ENCODE results near the gene MXD3.

MXD3 gene

DNA sequence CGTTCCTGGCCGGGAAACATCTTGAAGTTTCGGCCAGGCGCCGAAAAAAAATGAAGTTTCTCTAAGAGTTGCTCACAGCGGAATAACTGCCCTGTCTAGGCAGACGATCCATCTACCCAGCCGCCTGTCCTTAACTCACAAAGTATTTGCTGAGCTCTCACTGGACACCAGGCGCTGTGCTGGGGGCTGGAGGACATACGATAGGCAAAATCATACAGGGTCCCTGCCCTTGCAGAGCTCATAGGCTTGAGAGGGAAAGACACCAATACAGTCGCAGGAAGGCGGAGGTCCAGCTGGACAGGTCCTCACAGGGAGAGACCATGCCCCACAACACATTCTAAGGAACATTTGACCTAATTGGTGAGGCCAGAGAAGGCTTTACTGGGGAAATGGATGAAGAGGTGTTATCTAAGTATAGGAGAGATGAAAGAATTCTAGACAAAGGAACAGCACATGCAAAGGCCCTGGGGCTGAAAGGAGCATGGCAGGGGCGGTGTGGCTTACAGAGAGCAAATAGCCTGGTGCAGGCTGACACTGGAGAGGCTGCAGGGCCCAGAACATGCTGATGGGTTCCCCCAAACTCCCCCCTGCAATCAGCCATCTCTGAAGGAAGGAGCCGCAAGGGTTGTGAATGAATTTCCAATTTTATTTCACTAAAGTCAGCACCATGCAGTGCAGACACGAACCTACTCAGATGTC, 2.0 kb upstream of the MXD3 start:
- H3K9me3 Mint-ChIP-seq, result peaks cover 3% of the 10 kb centered on the region
- H3K27me3 Mint-ChIP-seq (ENCODE audit: low read depth), result no peaks in the 10 kb centered on the region
- TF ChIP-seq CTCF (IDR thresholded peaks at IDR 0.05; ENCODE audit: unreplicated experiment in 3 of 3), result no peak
- H3K27ac Mint-ChIP-seq, result no peak overlapping the region
- peaks cover 20% of the 10 kb centered on the region for H3K4me1 Mint-ChIP-seq
- peak overlapping the region in 1 of 3 experiments; percentile 23 for H3K4me3 Mint-ChIP-seq
- peaks cover 9% of the 10 kb centered on the region for H3K36me3 Mint-ChIP-seq (ENCODE audit: low read depth)

GRCh38 chr5:177312649-177313181, 1.0 kb upstream of the MXD3 start:
- H3K4me3 Mint-ChIP-seq, result peak overlapping the region; percentile 74 to 85 (median 85)
- H3K27ac Mint-ChIP-seq, result peak overlapping the region in 1 of 3 experiments; percentile 69
- no peaks in the 10 kb centered on the region for H3K27me3 Mint-ChIP-seq (ENCODE audit: low read depth)
- H3K4me1 Mint-ChIP-seq, result peaks cover 22% of the 10 kb centered on the region
- H3K9me3 Mint-ChIP-seq, result no peaks in the 10 kb centered on the region
- peaks cover 4% of the 10 kb centered on the region for H3K36me3 Mint-ChIP-seq (ENCODE audit: low read depth)
- TF ChIP-seq CTCF (IDR thresholded peaks at IDR 0.05; ENCODE audit: unreplicated experiment in 3 of 3), result no peak

- no peaks in the 10 kb centered on the region for H3K27me3 Mint-ChIP-seq (ENCODE audit: low read depth)
- H3K9me3 Mint-ChIP-seq, result no peaks in the 10 kb centered on the region
- peak overlapping the region; percentile 85 to 89 (median 87) for H3K4me3 Mint-ChIP-seq
- H3K27ac Mint-ChIP-seq, result peak overlapping the region in 1 of 3 experiments; percentile 67
- H3K4me1 Mint-ChIP-seq, result peaks cover 26% of the 10 kb centered on the region
- no peak for TF ChIP-seq CTCF (IDR thresholded peaks at IDR 0.05; ENCODE audit: unreplicated experiment in 3 of 3)
- peaks cover 6% of the 10 kb centered on the region for H3K36me3 Mint-ChIP-seq (ENCODE audit: low read depth)
These were observed 341 bp downstream of the MXD3 start for GRCh38 chr5:177311392-177311722.

DNA sequence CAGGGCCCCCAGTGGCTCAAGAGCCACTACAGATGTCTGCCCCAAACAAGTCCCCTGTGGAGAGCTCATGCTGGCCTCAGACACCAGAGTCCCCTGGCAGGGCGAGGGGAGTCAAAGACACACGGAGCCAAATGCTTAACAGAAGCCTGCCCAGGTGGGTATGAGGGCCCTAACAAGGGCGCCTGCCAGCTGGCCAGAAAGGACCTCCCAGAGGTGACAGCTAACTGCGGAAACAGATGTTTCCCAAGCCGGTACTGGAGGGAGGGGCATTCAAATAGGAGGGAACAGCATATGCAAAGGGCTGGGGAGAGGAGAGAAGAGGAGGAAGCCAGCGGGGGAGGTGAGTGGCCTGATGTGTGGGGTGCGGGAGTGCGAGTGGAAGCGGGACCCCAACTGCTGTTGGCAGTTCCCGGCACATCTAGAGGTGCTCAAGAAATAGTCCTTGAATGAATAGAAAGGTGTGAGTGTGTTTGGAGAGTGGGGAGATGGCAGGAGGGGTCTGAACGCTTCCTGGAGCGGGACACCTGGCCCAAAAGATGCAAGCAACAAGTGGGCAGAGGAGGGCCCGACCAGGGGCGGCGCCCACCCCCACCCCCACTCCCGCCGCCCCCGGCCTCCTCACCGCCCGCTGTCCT, 824 bp downstream of the MXD3 start:
- H3K27me3 Mint-ChIP-seq (ENCODE audit: low read depth), result no peaks in the 10 kb centered on the region
- H3K27ac Mint-ChIP-seq, result peak overlapping the region; percentile 4 to 60 (median 43)
- peak overlapping the region; percentile 85 to 89 (median 86) for H3K4me3 Mint-ChIP-seq
- peaks cover 31% of the 10 kb centered on the region for H3K4me1 Mint-ChIP-seq
- TF ChIP-seq CTCF (IDR thresholded peaks at IDR 0.05; ENCODE audit: unreplicated experiment in 3 of 3), result no peak
- peaks cover 11% of the 10 kb centered on the region for H3K36me3 Mint-ChIP-seq (ENCODE audit: low read depth)
- no peaks in the 10 kb centered on the region for H3K9me3 Mint-ChIP-seq

DNA sequence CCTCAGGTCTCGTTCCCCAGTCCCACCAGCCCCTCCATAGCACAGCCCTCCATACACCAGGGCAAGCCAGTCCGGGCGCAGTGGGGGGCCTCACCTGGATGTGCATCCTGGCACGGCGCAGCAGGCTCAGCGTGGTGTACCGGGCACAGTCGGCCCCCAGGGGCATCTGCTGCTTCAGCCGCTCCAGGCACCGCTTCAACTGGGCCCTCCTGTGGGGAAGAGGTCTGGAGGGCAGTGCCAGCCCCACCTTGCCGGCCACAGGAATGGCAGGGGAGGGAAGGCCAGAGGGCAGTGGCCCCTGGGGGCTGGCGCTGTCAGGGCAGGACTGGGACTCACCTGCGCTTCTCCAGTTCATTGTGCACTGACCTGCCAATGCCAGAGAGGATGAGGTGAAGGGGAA, 1.4 kb downstream of the MXD3 start:
- no peaks in the 10 kb centered on the region for H3K27me3 Mint-ChIP-seq (ENCODE audit: low read depth)
- TF ChIP-seq CTCF (IDR thresholded peaks at IDR 0.05; ENCODE audit: unreplicated experiment in 3 of 3), result no peak
- H3K9me3 Mint-ChIP-seq, result no peaks in the 10 kb centered on the region
- H3K4me1 Mint-ChIP-seq, result peaks cover 33% of the 10 kb centered on the region
- peaks cover 16% of the 10 kb centered on the region for H3K36me3 Mint-ChIP-seq (ENCODE audit: low read depth)
- H3K4me3 Mint-ChIP-seq, result peak overlapping the region; percentile 85 to 89 (median 86)
- H3K27ac Mint-ChIP-seq, result no peak overlapping the region
